Measurements from ENCODE around the gene FGF12. TPM values are rescaled to one million over a fixed set of nuclear protein-coding genes. Genes with fewer than 3 reads are reported as not detected.

Gene FGF12
- polyA plus RNA-seq, 3 donors = not detected

- no peak for DNase-seq
- Mint-ChIP-seq H3K4me1 (no peaks in the 10 kb centered on the region), H3K9me3 (no peaks in the 10 kb centered on the region), H3K27me3 (ENCODE audit: low read depth in 3 of 3) (peaks cover 0 to 3% (median 0%) of the 10 kb centered on the region in 3 donors), H3K36me3 (no peaks in the 10 kb centered on the region), H3K4me3 (no peak overlapping the region), H3K27ac (no peak overlapping the region)
- Histone ChIP-seq H3K9ac (ENCODE audit: insufficient read depth, low read length, poor library complexity, severe bottlenecking) (no peak overlapping the region), H3K27ac (ENCODE audit: low read depth in 1 of 2, low read length in 2 of 2) (no peak overlapping the region), H3K9me3 (replicated peaks in 1 of 2; ENCODE audit: control insufficient read depth in 1 of 2, insufficient read depth in 1 of 2, low read length in 2 of 2) (no peaks in the 10 kb centered on the region), H3K4me3 (replicated peaks in 1 of 3; ENCODE audit: low read depth in 2 of 3, low read length in 3 of 3) (no peak overlapping the region), H2AFZ (ENCODE audit: insufficient read depth, low read depth, low read length, poor library complexity, severe bottlenecking) (no peak overlapping the region), H4K20me1 (ENCODE audit: insufficient read depth, low read length) (no peaks in the 10 kb centered on the region), H3K27me3 (ENCODE audit: control insufficient read depth in 2 of 2, insufficient read depth in 2 of 2, low read length in 2 of 2) (no peaks in the 10 kb centered on the region), H3K79me2 (ENCODE audit: insufficient read depth, low read length) (no peaks in the 10 kb centered on the region), H3K4me1 (ENCODE audit: control insufficient read depth in 1 of 2, insufficient read depth in 2 of 2, low read length in 2 of 2) (no peaks in the 10 kb centered on the region), H3K36me3 (replicated peaks in 1 of 2; ENCODE audit: control insufficient read depth in 1 of 2, insufficient read depth in 2 of 2, low read length in 2 of 2) (no peaks in the 10 kb centered on the region), H3K4me2 (replicated peaks; ENCODE audit: extremely low read depth, low read length, poor library complexity, severe bottlenecking) (no peak overlapping the region)
- no peak for TF ChIP-seq CTCF (IDR thresholded peaks at IDR 0.05)
- intact Hi-C loops (cut with micrococcal nuclease) = no loop called here
These were observed 163.9 kb downstream of the FGF12 start for GRCh38 chr3:192563417-192563816.

- no peaks in the 10 kb centered on the region for H3K36me3 Mint-ChIP-seq
- peaks cover 0 to 9% (median 5%) of the 10 kb centered on the region in 7 donors for H3K9me3 Mint-ChIP-seq
These were observed 173.6 kb downstream of the FGF12 start for GRCh38 chr3:192553707-192554106.

More at GRCh38 chr3:192553707-192554106, 173.6 kb downstream of the FGF12 start:
- Mint-ChIP-seq H3K27me3 (ENCODE audit: low read depth in 3 of 3) (peaks cover 0 to 5% (median 2%) of the 10 kb centered on the region in 3 donors), H3K4me3 (no peak overlapping the region), H3K4me1 (no peaks in the 10 kb centered on the region), H3K27ac (no peak overlapping the region)
- no peak overlapping the region for H3K9ac ChIP-seq (ENCODE audit: insufficient read depth, low read length, poor library complexity, severe bottlenecking)
- no peaks in the 10 kb centered on the region for H3K27me3 ChIP-seq (ENCODE audit: control insufficient read depth in 2 of 2, insufficient read depth in 2 of 2, low read length in 2 of 2)
- no peaks in the 10 kb centered on the region for H3K9me3 ChIP-seq (replicated peaks in 1 of 2; ENCODE audit: control insufficient read depth in 1 of 2, insufficient read depth in 1 of 2, low read length in 2 of 2)
- H4K20me1 ChIP-seq (ENCODE audit: insufficient read depth, low read length) = no peaks in the 10 kb centered on the region
- H3K4me1 ChIP-seq (ENCODE audit: control insufficient read depth in 1 of 2, insufficient read depth in 2 of 2, low read length in 2 of 2) = no peaks in the 10 kb centered on the region
- H3K36me3 ChIP-seq (replicated peaks in 1 of 2; ENCODE audit: control insufficient read depth in 1 of 2, insufficient read depth in 2 of 2, low read length in 2 of 2) = no peaks in the 10 kb centered on the region
- H3K79me2 ChIP-seq (ENCODE audit: insufficient read depth, low read length) = no peaks in the 10 kb centered on the region
- intact Hi-C loops (cut with micrococcal nuclease) = no loop called here
- no peak for TF ChIP-seq CTCF (IDR thresholded peaks at IDR 0.05)
- no peak overlapping the region for H3K4me3 ChIP-seq (replicated peaks in 1 of 3; ENCODE audit: low read depth in 2 of 3, low read length in 3 of 3)
- 80% methylated on average over 2 of the region's 5 CpGs for WGBS (ENCODE audit: insufficient coverage)
- no peak overlapping the region for H3K4me2 ChIP-seq (replicated peaks; ENCODE audit: extremely low read depth, low read length, poor library complexity, severe bottlenecking)
- no peak overlapping the region for H2AFZ ChIP-seq (ENCODE audit: insufficient read depth, low read depth, low read length, poor library complexity, severe bottlenecking)
- no peak for DNase-seq
- no peak overlapping the region for H3K27ac ChIP-seq (ENCODE audit: low read depth in 1 of 2, low read length in 2 of 2)

Measured in CD14-positive monocyte (primary cell).